Upper lobe of right lung (tissue), 1 donor: ENCODE data around the gene CASQ2. TPM values are rescaled to one million over a fixed set of nuclear protein-coding genes. Genes with fewer than 3 reads are reported as not detected.

Source experiments
- ATAC-seq: fragments of 200-7000 bp; cut with Tn5 transposase; one replicate; pipeline ENCODE4 v1.9.1; 2020; ENCODE audit warnings: mild to moderate bottlenecking, moderate library complexity
- DNase-seq: peaks from one replicate; pipeline ENCODE4 v3.0.0-alpha.2; 2020
- H3K27ac ChIP-seq: fragments of 200-600 bp; one replicate; pipeline ENCODE4 v1.8.0; 2022
- H3K27me3 ChIP-seq: fragments of 200-600 bp; one replicate; pipeline ENCODE4 v1.8.0; 2022; ENCODE audit warnings: mild to moderate bottlenecking
- H3K36me3 ChIP-seq: fragments of 200-600 bp; one replicate; pipeline ENCODE4 v1.8.0; 2022
- H3K4me1 ChIP-seq: fragments of 200-600 bp; one replicate; pipeline ENCODE4 v1.8.0; 2022
- H3K4me3 ChIP-seq: fragments of 200-600 bp; one replicate; pipeline ENCODE4 v1.8.0; 2022; ENCODE audit warnings: mild to moderate bottlenecking
- H3K9me3 ChIP-seq: fragments of 200-600 bp; one replicate; pipeline ENCODE4 v1.8.0; 2022
- CTCF ChIP-seq: fragments of 200-600 bp; IDR thresholded peaks from one replicate; pipeline ENCODE4 v1.8.0; 2022; ENCODE audit warnings: antibody characterized with exemption
- intact Hi-C: fragments of 100-400 bp; cut with DNase I; formaldehyde crosslinking; loops from one replicate; pipeline ENCODE4 v1.11.0; 2022
- total RNA-seq: library from RNA; stranded (reverse); fragmentation: NEBNext Ultra II Directional; extraction: Animal tissue kit (Norgen Biotek cat#: 25700); gene quantifications from one replicate; pipeline ENCODE4 v1.2.1, GENCODE V29; 2021
- donor health status: DM: no; HTN: yes; CAD: no; lungs with severe emphysema.

The CASQ2 gene
- total RNA-seq, 1 donor from 2014 or later, result 1.3 TPM

GRCh38 chr1:115665319-115666096, 103.0 kb downstream of the CASQ2 start:
- ATAC-seq, result no peak
- Histone ChIP-seq H3K4me3 (no peak overlapping the region), H3K27me3 (no peaks in the 10 kb centered on the region), H3K27ac (no peak overlapping the region), H3K36me3 (peaks cover 36% of the 10 kb centered on the region), H3K9me3 (no peaks in the 10 kb centered on the region), H3K4me1 (no peaks in the 10 kb centered on the region)
- intact Hi-C loops, result no loop called here
- TF ChIP-seq CTCF, result no peak
- DNase-seq, result no peak

GRCh38 chr1:115661157-115661556, 107.4 kb downstream of the CASQ2 start:
- Histone ChIP-seq H3K27ac (no peak overlapping the region), H3K4me3 (no peak overlapping the region), H3K27me3 (no peaks in the 10 kb centered on the region), H3K36me3 (peaks cover 36% of the 10 kb centered on the region), H3K9me3 (no peaks in the 10 kb centered on the region), H3K4me1 (peaks cover 1% of the 10 kb centered on the region)
- ATAC-seq (no peak), DNase-seq (no peak)
- intact Hi-C loops, result no loop called here
- no peak for TF ChIP-seq CTCF

- intact Hi-C loops, result no loop called here
- Histone ChIP-seq H3K4me1 (peaks cover 10% of the 10 kb centered on the region), H3K9me3 (no peaks in the 10 kb centered on the region), H3K4me3 (no peak overlapping the region), H3K36me3 (peaks cover 30% of the 10 kb centered on the region), H3K27ac (no peak overlapping the region), H3K27me3 (no peaks in the 10 kb centered on the region)
- ATAC-seq (no peak), DNase-seq (no peak)
- no peak for TF ChIP-seq CTCF
Measured at GRCh38 chr1:115660151-115660550, 108.4 kb downstream of the CASQ2 start.

GRCh38 chr1:115658646-115659045, 109.9 kb downstream of the CASQ2 start:
- H3K4me1 ChIP-seq, result peaks cover 20% of the 10 kb centered on the region
- TF ChIP-seq CTCF, result no peak
- H3K27ac ChIP-seq, result no peak overlapping the region
- H3K36me3 ChIP-seq, result peaks cover 17% of the 10 kb centered on the region
- no peak overlapping the region for H3K4me3 ChIP-seq
- ATAC-seq, result no peak
- no peak for DNase-seq
- no peaks in the 10 kb centered on the region for H3K27me3 ChIP-seq
- no peaks in the 10 kb centered on the region for H3K9me3 ChIP-seq
- intact Hi-C loops, result no loop called here

DNA sequence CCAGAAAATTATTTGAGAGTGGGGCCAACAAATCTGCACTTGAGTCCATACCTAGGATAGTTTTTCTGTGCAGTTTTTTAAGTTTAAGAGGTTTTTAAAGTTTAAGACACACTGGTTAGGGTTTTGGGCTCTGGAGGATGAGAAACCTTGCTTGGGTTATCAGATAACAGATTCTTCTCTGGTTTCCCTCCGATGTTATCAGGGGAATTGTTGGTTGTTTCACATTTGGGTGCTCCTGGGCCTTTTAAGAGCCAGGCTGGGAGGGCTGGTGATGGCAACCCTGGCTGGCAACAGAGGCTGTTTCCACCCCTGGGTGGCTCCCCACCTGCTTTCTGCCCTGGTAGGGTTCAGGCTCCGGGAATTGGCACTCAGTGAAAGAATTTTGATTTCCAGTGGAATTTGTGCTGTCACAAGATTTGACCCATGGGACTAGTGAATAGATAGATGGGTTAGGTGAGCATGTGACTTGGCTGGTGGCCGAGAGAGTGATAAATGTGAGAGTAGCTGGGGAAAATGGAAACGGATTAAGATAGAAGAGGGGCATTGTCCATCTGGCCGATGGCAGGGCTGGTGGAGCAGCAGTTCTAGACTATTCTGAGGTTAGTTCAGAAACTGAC, 111.9 kb downstream of the CASQ2 start:
- no peak for TF ChIP-seq CTCF
- DNase-seq (no peak), ATAC-seq (no peak)
- Histone ChIP-seq H3K9me3 (no peaks in the 10 kb centered on the region), H3K4me3 (no peak overlapping the region), H3K4me1 (peaks cover 20% of the 10 kb centered on the region), H3K27ac (no peak overlapping the region), H3K36me3 (peaks cover 8% of the 10 kb centered on the region), H3K27me3 (no peaks in the 10 kb centered on the region)
- intact Hi-C loops, result no loop called here
